Eye (tissue), 1 donor: ENCODE data around the gene CFAP57.
A peak's percentile ranks its signal among the peaks of the same experiment; 100 is the strongest.

Source experiments
- DNase-seq: peaks from one replicate; pipeline ENCODE4 v3.0.0-alpha.2; 2015

Gene CFAP57

DNA sequence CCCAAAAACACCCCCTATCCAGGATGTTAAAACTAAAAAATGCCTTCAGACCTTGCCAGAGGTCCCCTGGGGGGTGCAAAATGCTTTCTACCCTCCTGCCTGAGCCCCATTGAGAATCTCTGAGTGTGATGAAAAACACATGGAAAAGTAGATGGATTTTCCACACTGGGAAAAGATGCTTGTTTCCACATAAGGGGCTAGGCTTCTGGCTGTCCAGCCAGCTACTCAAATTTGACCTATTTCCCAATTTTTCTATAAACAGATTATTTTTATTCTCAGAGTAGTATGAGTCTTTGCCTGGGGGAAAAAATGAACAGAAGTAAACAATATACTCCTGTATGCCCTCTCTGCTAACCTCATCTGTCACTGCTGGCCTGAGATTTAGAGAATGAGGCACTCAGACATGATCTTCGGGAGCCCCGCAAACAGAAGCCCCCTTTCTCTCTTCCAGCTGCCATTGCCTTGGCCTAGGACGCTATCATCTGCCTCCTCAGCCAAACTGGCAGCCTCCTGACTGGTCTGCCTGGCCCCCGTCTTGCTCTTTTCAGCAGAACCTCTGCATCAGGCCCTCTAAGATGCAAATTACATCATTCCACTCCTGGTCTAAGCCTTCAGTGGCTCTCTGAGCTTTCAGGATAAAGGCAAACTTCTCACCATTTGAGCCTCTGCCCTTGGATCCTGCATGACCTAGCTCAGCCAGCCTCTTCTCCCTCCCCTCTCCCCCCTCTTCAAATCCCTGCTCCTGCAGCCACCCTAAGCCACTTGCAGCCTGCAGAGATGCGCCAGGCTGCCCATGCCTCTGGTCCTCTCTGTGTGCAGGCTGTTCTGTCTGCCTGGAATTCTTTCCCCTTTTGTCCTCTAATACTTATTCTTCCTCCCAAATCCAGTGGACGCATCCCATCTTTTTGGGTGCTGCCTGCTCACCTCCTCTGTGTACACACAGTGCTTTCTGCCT lies 58.0 kb downstream of the CFAP57 start:
- DNase-seq, result no peak

DNA sequence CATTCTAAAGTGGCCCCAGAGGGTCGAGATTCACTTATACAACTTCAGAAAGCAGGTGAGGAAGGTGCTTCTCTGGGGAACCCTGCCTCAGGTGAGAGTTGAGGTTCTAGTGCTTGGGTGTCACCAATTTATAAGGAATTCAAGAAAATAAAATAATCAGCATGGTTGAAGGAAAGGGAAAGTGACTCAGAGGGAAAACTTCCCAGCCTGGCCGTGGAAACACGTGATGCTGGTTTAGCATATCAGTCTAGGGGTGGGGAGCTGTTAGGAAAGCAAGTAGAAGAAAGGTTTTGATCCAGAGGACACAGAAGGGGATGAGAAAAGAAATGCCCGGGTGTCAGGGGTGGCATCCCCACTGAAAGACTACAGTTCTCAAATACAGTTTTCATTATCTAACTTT lies 59.9 kb downstream of the CFAP57 start:
- no peak for DNase-seq

DNA sequence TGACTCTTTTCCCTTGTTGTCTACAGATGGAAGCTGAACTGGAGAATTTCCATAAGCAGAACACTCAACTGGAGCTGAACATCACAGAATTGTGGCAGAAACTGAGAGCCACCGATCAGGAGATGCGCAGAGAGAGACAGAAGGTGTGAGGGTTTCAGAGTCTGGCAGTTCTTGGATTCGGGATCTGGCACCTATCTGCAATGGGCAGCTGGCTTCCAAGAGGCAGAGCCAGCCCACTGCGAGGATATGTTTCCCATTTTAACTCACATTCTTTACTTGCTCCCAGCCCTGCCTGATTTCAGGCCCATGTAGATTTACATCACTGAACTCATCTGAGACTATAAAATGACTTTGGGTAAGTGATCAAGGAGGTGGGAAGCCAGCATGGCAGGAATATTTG lies 60.4 kb downstream of the CFAP57 start:
- DNase-seq, result no peak

DNA sequence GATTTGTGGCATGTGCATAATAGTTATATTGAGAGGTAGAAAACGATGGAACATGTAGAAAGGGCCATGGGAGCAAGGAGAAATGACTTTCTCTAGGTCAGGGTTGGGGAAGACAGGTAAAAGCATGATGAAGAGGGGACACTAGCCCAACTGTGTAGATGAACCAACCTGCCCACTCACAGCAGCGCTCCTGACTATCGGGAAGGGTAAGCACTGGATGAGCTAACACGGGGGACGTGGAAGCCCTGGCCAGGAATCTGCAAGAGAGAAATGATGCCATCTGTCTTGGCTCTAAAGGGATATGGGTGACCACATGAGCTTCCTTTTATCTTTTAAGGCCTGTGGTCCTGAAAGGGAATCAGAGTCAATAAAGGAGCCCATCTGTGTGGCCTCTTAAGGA lies 61.5 kb downstream of the CFAP57 start:
- DNase-seq, result no peak

DNA sequence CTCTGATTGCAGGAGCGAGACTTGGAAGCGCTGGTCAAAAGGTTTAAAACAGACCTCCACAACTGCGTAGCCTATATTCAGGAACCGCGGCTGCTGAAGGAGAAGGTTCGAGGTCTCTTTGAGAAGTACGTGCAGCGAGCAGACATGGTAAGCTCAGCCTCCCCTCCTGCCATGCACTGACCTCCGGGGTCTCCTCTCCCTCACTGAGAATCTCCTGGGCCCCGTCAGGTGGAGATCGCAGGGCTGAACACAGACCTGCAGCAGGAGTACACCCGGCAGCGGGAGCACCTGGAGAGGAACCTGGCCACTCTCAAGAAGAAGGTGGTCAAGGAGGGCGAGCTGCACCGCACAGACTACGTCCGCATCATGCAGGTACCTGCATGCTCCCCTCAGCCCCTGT lies 62.1 kb downstream of the CFAP57 start:
- no peak for DNase-seq

- peak; percentile 9 for DNase-seq
Measured at GRCh38 chr1:43235040-43235439, 62.9 kb downstream of the CFAP57 start.

DNA sequence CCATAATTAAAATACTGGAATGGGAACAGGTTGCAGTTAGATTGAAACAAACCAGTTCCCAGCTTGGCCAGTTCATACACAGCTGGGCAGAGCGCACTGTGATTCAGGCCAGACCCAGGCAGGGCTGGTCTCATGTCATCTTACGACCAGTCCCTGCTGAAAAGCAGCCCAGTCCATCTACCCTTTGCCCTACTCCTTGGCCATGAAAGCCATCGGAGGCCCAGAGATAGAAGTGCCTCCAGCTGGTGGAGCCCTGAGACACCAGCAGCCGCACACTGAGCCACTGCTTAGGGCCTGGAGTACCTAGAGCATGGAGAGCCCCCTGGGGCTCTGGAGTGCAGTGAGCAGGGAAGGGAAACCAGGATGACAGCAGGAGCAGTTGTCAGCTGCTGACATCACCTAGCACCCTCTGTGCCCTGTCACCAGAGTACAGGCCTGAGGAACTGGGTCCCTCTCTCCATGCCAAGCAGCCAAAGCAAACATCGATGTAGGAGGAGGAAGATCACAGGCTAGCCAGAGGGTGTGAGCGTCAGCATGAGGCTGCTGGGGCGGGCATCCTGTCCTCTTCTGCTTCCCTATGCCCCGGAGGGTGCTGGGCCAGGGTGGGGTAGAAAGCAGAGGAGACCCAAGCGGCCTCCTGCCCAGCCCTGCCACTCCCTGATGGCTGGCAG lies 63.5 kb downstream of the CFAP57 start:
- peak; percentile 6 for DNase-seq

DNA sequence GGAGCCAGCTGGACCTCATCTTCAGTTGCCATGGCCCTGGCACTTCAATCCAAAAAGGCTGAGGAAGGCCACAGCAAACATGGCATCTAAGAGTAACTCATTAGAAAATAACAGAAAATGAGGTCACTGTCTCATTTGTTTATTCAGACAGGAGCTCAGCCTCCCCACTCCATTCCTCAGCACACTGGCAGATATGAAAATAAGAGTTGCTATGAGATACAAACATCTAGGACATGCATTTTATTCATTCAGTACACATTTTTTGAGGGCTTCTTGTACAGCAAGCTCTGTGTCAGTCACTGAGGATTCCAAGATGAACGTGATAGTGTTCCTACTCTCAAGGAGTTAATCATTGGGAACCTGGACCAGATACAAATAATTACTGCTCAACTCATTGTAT lies 65.0 kb downstream of the CFAP57 start:
- DNase-seq, result no peak

DNA sequence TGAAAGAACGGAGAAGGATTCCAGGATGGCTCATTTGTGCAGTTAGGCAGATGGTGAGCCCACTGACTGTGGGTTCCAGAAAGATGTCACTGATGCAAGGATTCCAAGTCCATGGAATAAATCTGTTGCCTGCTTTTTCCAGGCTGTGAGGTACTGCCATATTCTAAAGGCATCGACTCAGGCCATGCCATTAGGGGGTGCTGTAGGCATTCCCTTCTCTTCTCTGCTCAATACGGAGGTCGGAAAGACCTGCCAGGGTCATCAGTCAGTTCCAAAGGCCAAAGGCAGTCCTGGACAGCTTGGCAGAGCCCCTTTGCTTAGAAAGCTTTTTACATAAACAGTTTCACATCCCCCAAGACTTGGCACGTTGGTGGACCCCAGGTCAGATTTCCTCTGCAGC lies 66.0 kb downstream of the CFAP57 start:
- peak; percentile 72 for DNase-seq

DNA sequence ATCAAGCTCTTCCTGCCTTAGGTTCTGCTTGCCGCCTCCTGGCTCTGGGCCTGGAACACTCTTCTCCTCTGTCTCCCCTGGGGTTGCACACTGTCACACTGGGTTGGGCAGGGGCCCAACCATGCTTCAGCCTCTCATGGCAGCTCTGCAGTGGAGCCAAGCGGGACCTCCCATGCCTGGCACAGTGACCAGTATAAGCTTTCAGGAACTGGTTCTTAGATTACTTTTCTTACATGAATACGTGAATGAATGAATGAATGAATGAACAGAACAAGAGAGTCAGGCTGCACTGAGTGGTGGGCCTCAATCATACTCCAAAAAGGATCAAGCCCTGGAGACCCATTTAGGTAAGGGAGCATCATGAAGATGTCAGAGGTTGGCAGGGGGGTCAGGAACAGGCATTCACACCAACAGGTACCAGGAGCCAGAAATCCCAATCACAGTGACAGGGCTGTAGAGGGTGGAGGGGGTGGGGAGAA lies 66.9 kb downstream of the CFAP57 start:
- no peak for DNase-seq

- DNase-seq, result peak; percentile 48
Measured at GRCh38 chr1:43239484-43239883, 67.4 kb downstream of the CFAP57 start.

GRCh38 chr1:43241413-43241836 lies 69.3 kb downstream of the CFAP57 start:
- DNase-seq, result no peak

GRCh38 chr1:43243299-43243698 lies 71.2 kb downstream of the CFAP57 start:
- DNase-seq, result no peak

DNA sequence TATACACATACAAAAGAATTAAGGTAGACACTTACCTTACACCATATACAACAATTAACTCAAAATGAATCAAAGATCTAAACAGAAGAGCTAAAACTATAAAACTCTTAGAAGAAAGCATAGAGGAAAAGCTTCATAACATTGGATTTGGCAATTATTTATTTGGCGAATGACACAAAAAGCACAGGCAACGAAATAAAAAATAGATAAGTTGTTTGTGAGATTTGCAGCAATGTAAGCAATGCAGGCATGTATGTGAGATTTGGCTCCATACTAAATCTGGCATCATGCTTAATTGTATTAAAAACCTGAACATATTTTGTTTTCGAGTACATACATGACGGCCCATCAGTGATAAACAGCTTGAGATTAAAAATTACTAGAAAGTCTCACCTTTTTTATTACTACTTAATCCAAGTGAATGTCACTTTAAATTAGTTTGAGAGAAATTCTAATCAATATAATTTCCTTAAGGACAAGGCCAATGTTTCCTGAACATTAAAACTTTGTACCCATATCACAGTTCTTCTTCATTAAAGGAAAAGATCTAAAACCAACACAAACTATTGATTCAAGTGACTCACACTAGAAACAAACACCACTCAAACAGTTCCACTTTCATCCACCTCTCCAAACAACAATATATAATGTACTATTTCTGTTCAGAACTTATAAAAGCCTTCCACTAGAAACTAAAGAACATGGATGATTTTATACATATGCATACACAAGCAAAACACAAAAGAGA lies 74.5 kb downstream of the CFAP57 start:
- no peak for DNase-seq

- no peak for DNase-seq
Measured at GRCh38 chr1:43247256-43247921, 75.3 kb downstream of the CFAP57 start.

DNA sequence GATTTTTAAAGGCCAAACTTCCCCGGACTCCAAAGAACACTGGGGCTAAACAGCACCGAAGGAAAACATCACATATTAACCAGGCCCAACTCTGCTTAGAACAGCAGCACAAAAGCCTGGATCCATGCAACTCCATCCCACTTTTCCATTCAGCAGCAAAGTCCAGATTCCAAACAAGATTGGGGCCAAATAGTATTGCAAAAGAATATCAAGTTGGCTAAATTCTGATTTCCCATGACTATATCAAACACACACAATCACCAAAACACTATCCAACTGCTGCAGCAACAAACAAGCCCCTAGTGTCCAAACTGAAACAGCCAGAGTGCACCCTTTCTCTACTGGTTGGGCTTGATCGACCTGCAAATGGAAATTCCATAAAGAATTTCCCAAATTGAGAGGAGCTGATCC lies 78.2 kb downstream of the CFAP57 start:
- DNase-seq, result no peak

- DNase-seq, result no peak
Measured at GRCh38 chr1:43251024-43251423, 78.9 kb downstream of the CFAP57 start.

GRCh38 chr1:43252225-43252624 lies 80.1 kb downstream of the CFAP57 start:
- no peak for DNase-seq

- DNase-seq, result no peak
Measured at GRCh38 chr1:43253173-43253572, 81.0 kb downstream of the CFAP57 start.

DNA sequence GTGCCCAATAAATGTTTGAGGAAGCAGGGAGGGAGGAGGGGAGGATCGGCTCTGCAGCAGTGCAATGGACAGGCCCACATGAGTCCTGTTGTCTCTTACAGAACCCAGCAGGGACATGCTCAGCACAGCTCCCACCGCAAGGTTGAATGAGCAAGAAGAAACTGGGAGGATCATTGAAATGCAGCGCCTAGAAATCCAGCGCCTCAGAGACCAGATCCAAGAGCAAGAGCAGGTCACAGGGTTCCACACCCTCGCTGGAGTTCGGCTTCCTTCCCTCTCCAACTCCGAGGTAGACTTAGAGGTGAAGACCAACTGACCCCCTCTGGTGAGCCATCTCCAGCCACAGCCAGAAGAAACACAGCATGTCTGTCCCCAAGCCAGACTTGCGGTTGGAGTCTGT lies 81.7 kb downstream of the CFAP57 start:
- no peak for DNase-seq

DNA sequence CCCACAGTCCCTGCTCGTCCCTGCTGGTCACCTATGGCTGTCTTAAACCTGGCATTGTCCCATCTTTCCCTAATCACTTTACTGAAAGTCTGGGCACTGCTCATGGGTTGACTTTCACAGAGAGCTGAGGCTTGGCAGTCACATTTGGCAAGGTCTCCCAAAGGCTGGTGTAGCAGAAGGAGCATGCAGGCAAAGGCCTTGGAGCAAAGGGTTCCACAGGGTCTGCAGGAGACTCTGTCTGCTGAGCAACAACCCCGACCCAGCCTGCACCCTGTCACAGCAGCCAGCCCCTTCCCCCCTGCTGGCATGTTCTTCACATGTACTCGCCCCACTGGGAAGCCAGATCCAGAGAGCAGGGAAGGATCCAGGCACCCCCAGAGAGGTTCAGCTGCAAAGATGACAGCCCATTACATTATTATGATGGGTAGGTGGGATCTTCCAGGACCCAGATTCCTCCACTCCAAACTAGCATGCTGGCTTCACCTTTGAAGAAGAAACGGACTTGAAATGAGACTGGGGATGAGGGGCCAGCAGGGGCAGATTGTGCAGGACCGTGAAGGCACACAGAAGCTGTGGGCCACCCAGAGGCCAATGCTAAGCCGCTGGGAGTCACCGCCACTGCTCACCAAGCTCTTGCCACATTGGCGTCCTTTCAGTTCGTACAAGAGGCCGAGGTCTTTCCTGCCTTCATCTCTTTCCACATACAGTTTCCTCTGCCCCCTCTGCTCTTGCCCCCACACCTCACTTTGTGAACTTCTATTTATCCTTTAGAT lies 83.5 kb downstream of the CFAP57 start:
- DNase-seq, result no peak
